Measurements from ENCODE around the gene MTHFD1L. TPM values are rescaled to one million over a fixed set of nuclear protein-coding genes. Genes with fewer than 3 reads are reported as not detected.

Gene MTHFD1L
- total RNA-seq, 3 donors from 2014 or later (not counting 1 experiment from before 2014, with no cell fraction given) = 3.8 to 4.5 (median 4.3) TPM

DNA sequence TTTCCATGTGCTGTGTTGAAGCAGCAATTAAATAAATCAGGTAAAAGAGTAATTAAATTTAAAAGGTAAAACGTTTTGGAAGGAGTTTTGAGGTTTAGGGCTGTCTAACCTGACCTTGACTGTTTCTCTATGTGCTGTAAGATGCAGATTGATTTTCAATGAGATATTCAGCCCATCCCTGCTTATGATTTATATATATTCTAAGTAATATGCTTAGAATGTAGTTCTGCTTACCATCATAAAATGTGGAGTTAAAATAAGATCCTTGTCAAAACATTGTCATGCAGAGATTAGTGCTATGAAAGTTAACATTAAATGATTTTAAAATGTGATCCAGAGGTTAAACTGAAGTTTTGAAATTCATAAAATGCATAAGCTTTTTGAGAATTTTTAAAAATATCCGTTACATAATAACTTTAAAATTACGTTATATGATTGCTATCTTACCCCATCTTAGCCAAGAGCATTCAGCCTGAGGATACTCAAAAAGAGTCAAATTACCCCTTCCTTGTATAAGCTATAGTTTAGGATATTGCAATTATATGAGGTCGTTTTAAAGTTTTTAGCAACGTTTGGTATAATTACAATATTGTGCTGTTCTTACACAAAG is 122.5 kb downstream of the MTHFD1L start:
- no peaks in the 10 kb centered on the region for H3K36me3 Mint-ChIP-seq
- H3K27ac Mint-ChIP-seq = no peak overlapping the region
- no peak overlapping the region for H3K27ac ChIP-seq (ENCODE audit: low read length)
- intact Hi-C loops (cut with micrococcal nuclease) = no loop called here
- H3K27me3 ChIP-seq (ENCODE audit: control insufficient read depth, insufficient read depth, low read length) = no peaks in the 10 kb centered on the region
- no peaks in the 10 kb centered on the region for H3K4me1 ChIP-seq (ENCODE audit: control insufficient read depth, insufficient read depth, low read length)
- H3K27me3 Mint-ChIP-seq (ENCODE audit: low read depth in 2 of 2) = no peaks in the 10 kb centered on the region
- no peaks in the 10 kb centered on the region for H3K9me3 Mint-ChIP-seq
- no peaks in the 10 kb centered on the region for H3K4me1 Mint-ChIP-seq
- WGBS (ENCODE audit: insufficient coverage) = 23% methylated on average over 1 of the region's 5 CpGs
- TF ChIP-seq, protein P1, sequence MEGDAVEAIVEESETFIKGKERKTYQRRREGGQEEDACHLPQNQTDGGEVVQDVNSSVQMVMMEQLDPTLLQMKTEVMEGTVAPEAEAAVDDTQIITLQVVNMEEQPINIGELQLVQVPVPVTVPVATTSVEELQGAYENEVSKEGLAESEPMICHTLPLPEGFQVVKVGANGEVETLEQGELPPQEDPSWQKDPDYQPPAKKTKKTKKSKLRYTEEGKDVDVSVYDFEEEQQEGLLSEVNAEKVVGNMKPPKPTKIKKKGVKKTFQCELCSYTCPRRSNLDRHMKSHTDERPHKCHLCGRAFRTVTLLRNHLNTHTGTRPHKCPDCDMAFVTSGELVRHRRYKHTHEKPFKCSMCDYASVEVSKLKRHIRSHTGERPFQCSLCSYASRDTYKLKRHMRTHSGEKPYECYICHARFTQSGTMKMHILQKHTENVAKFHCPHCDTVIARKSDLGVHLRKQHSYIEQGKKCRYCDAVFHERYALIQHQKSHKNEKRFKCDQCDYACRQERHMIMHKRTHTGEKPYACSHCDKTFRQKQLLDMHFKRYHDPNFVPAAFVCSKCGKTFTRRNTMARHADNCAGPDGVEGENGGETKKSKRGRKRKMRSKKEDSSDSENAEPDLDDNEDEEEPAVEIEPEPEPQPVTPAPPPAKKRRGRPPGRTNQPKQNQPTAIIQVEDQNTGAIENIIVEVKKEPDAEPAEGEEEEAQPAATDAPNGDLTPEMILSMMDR (IDR thresholded peaks at IDR 0.05) = no peak
- H3K36me3 ChIP-seq (ENCODE audit: control insufficient read depth, insufficient read depth, low read length) = no peaks in the 10 kb centered on the region
- ATAC-seq (no peak), DNase-seq (no peak)
- no peak overlapping the region for H3K4me3 Mint-ChIP-seq
- H3K9me3 ChIP-seq (ENCODE audit: control insufficient read depth, insufficient read depth, low read length) = no peaks in the 10 kb centered on the region
- H3K4me3 ChIP-seq (ENCODE audit: low read length) = no peak overlapping the region

DNA sequence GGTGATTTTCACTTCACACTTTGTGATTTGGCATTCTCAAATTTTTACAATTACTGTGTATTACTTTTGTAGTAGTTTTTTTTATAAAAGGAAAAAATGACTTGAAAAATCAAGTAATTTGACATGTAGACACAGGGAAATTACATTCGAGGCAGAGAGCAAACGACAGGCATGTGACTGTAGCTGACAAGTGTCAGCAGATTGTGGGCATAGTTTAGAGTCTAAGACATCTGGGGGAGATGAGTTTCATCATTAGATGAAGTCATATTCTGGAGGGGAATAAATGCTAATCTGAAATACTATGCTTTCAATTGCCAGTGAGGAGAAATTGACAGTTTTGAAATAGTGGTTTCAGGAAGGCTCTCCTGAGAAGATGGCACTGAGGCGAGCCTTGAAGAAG is 126.0 kb downstream of the MTHFD1L start:
- no peak overlapping the region for H3K4me3 ChIP-seq (ENCODE audit: low read length)
- WGBS (ENCODE audit: insufficient coverage) = 82% methylated on average over 3 of the region's 3 CpGs
- intact Hi-C loops (cut with micrococcal nuclease) = no loop called here
- no peaks in the 10 kb centered on the region for H3K9me3 Mint-ChIP-seq
- no peaks in the 10 kb centered on the region for H3K4me1 Mint-ChIP-seq
- H3K27ac ChIP-seq (ENCODE audit: low read length) = no peak overlapping the region
- H3K27me3 Mint-ChIP-seq (ENCODE audit: low read depth in 2 of 2) = no peaks in the 10 kb centered on the region
- TF ChIP-seq, protein P1 (IDR thresholded peaks at IDR 0.05) = no peak
- no peaks in the 10 kb centered on the region for H3K4me1 ChIP-seq (ENCODE audit: control insufficient read depth, insufficient read depth, low read length)
- ATAC-seq = no peak
- no peaks in the 10 kb centered on the region for H3K36me3 ChIP-seq (ENCODE audit: control insufficient read depth, insufficient read depth, low read length)
- no peaks in the 10 kb centered on the region for H3K27me3 ChIP-seq (ENCODE audit: control insufficient read depth, insufficient read depth, low read length)
- no peak for DNase-seq
- H3K4me3 Mint-ChIP-seq = no peak overlapping the region
- no peaks in the 10 kb centered on the region for H3K9me3 ChIP-seq (ENCODE audit: control insufficient read depth, insufficient read depth, low read length)
- no peaks in the 10 kb centered on the region for H3K36me3 Mint-ChIP-seq
- no peak overlapping the region for H3K27ac Mint-ChIP-seq

DNA sequence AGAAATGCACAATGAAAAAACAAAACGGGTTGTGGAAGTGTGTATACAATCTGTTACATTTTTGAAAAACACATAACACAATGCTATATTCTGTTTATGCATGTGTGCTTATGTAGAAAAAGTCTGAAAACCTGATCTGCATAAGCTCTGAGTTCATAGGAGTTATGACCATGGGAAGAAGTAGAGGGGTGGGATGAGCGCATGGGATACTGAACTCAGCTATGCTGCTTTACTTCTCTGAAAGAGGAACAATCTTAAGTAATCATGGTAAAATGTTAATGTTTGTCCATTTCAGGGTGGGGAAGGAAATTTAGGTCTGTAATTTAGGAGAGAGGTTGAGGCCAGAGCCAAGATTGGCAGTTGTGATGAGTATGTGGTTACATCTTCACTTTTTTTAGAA is 126.8 kb downstream of the MTHFD1L start:
- Mint-ChIP-seq H3K4me3 (no peak overlapping the region), H3K27ac (no peak overlapping the region), H3K36me3 (no peaks in the 10 kb centered on the region), H3K4me1 (no peaks in the 10 kb centered on the region), H3K27me3 (ENCODE audit: low read depth in 2 of 2) (no peaks in the 10 kb centered on the region), H3K9me3 (no peaks in the 10 kb centered on the region)
- Histone ChIP-seq H3K36me3 (ENCODE audit: control insufficient read depth, insufficient read depth, low read length) (no peaks in the 10 kb centered on the region), H3K4me3 (ENCODE audit: low read length) (no peak overlapping the region), H3K27me3 (ENCODE audit: control insufficient read depth, insufficient read depth, low read length) (no peaks in the 10 kb centered on the region), H3K4me1 (ENCODE audit: control insufficient read depth, insufficient read depth, low read length) (no peaks in the 10 kb centered on the region), H3K27ac (ENCODE audit: low read length) (no peak overlapping the region), H3K9me3 (ENCODE audit: control insufficient read depth, insufficient read depth, low read length) (no peaks in the 10 kb centered on the region)
- no peak for DNase-seq
- TF ChIP-seq, protein P1 (IDR thresholded peaks at IDR 0.05) = no peak
- ATAC-seq = no peak
- intact Hi-C loops (cut with micrococcal nuclease) = no loop called here
- WGBS (ENCODE audit: insufficient coverage) = 100% methylated on average over 1 of the region's 2 CpGs

DNA sequence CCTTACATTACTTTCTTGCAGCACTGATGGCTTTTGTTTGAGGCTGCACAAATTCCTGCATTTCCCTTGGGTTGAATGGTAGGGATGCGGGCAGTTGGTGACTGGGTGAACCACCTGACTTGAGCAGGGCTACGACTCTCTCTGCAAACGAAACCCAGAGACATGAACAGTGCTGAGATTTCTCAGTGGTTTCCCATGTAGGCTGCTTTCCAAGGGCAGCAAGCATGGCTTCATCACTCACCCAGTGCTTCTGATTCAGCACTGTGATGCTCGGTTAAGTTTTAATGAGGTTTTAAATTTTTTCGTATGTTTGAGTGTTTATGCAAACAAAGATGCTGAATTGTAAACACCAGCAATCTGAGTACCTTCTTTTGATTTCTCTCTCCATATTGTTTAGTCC is 127.2 kb downstream of the MTHFD1L start:
- no peaks in the 10 kb centered on the region for H3K9me3 ChIP-seq (ENCODE audit: control insufficient read depth, insufficient read depth, low read length)
- H3K27ac Mint-ChIP-seq = no peak overlapping the region
- no peak for DNase-seq
- no peaks in the 10 kb centered on the region for H3K36me3 Mint-ChIP-seq
- intact Hi-C loops (cut with micrococcal nuclease) = no loop called here
- no peak overlapping the region for H3K27ac ChIP-seq (ENCODE audit: low read length)
- H3K27me3 Mint-ChIP-seq (ENCODE audit: low read depth in 2 of 2) = no peaks in the 10 kb centered on the region
- no peaks in the 10 kb centered on the region for H3K36me3 ChIP-seq (ENCODE audit: control insufficient read depth, insufficient read depth, low read length)
- H3K4me3 ChIP-seq (ENCODE audit: low read length) = no peak overlapping the region
- 92% methylated on average over 4 of the region's 5 CpGs for WGBS (ENCODE audit: insufficient coverage)
- H3K4me3 Mint-ChIP-seq = no peak overlapping the region
- H3K27me3 ChIP-seq (ENCODE audit: control insufficient read depth, insufficient read depth, low read length) = no peaks in the 10 kb centered on the region
- TF ChIP-seq, protein P1 (IDR thresholded peaks at IDR 0.05) = no peak
- no peaks in the 10 kb centered on the region for H3K4me1 Mint-ChIP-seq
- H3K4me1 ChIP-seq (ENCODE audit: control insufficient read depth, insufficient read depth, low read length) = no peaks in the 10 kb centered on the region
- no peaks in the 10 kb centered on the region for H3K9me3 Mint-ChIP-seq
- ATAC-seq = no peak
